NCI-H2227 (cell line): ENCODE data around the gene CENPB.
"Not testable (repeated sequence)": the region's sequence is repeated elsewhere in the genome, so short reads cannot be mapped to it uniquely, and the experiment has no call there.

Experiments used
- DNase-seq: peaks from one replicate; lab custom pipeline; 2025; ENCODE audit not compliant: unreplicated experiment; lab: John Stamatoyannopoulos, UW

CENPB gene, protein sequence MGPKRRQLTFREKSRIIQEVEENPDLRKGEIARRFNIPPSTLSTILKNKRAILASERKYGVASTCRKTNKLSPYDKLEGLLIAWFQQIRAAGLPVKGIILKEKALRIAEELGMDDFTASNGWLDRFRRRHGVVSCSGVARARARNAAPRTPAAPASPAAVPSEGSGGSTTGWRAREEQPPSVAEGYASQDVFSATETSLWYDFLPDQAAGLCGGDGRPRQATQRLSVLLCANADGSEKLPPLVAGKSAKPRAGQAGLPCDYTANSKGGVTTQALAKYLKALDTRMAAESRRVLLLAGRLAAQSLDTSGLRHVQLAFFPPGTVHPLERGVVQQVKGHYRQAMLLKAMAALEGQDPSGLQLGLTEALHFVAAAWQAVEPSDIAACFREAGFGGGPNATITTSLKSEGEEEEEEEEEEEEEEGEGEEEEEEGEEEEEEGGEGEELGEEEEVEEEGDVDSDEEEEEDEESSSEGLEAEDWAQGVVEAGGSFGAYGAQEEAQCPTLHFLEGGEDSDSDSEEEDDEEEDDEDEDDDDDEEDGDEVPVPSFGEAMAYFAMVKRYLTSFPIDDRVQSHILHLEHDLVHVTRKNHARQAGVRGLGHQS

DNA sequence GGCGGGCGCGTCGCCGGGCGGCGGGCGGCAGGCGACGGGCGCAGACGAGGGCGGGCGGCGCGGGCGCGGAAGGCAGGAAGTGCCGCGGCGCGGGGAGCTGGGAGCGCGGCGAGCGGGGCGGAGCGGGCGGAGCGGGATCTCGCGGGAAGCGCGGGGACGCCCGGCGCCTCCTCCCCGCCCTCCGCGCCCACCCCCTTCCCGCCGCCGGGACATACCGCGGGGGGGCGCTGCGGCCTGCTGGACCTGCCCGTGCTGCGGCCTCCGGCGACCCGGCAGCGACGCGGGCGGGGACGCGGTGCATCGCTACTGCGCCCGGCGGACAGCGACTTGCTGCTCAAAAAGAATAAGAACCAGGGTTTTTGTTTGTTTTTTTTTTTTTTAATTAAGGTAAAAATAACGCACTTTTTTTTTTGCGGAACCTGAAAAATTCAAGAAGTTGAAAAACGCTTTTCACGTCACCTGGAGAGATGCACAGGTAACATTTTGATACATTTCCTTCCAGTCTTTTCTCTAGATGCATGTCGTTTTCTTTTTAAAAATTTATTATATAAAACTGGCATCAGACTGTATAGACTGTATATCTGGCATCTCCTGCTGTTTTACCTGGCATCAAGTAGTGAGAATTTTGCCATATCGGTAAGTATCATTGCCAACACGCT, at the start of gene CENPB:
Gene CENPB (minus strand): TSS at position 76 of the 659 bp plus-strand sequence. CDS start 257 bp downstream, outside the sequence.
- peak; percentile 95 for DNase-seq

- no peak for DNase-seq
Measured at GRCh38 chr20:3836132-3836531, 49.6 kb upstream of the CENPB start.

- DNase-seq: not testable (repeated sequence)
Measured at GRCh38 chr20:3829891-3830290, 43.4 kb upstream of the CENPB start.

- DNase-seq: no peak
Measured at GRCh38 chr20:3828798-3829197, 42.3 kb upstream of the CENPB start.

DNA sequence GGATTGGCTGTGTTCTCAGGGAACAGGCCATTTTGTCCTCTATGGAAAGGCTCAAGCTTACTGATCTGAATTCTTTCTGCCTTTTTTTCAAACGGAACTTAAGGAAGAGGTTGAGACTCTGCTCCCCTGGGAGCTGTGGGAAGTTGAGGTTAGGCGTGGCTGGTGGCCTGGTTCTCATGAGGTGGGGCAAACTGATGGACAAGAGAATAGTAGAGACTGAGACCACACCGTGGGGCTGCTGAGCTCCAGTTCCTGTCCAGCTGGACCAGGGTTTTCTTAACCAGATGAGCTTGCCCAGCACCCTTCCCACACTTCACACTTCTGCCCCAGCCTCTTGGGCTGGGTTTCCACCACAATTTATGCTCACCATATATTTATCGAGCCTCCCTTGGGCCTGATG, 39.9 kb upstream of the CENPB start:
- DNase-seq: no peak

DNA sequence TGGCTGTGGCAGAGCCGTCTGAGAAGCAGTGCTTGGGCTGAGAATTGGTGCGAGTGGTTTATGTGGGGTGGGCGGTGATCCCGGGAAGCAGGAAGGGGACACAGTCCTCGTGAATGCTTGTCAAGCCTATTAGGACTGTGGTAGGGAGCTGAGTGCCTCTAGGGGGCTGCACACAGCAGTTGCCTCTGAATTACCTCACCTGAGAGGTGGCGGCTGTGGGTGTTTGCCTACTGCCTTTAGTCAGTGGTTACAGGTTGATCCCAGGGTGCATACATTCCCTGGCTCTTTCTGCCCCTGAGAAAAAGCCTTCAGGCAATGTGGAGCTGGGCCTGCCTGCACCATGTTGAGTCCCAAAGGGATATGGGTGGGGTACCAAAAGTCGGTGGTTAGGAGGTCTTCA, 39.0 kb upstream of the CENPB start:
- no peak for DNase-seq

GRCh38 chr20:3823881-3824280, 37.3 kb upstream of the CENPB start:
- DNase-seq: no peak

GRCh38 chr20:3821996-3822395, 35.5 kb upstream of the CENPB start:
- DNase-seq: no peak

DNA sequence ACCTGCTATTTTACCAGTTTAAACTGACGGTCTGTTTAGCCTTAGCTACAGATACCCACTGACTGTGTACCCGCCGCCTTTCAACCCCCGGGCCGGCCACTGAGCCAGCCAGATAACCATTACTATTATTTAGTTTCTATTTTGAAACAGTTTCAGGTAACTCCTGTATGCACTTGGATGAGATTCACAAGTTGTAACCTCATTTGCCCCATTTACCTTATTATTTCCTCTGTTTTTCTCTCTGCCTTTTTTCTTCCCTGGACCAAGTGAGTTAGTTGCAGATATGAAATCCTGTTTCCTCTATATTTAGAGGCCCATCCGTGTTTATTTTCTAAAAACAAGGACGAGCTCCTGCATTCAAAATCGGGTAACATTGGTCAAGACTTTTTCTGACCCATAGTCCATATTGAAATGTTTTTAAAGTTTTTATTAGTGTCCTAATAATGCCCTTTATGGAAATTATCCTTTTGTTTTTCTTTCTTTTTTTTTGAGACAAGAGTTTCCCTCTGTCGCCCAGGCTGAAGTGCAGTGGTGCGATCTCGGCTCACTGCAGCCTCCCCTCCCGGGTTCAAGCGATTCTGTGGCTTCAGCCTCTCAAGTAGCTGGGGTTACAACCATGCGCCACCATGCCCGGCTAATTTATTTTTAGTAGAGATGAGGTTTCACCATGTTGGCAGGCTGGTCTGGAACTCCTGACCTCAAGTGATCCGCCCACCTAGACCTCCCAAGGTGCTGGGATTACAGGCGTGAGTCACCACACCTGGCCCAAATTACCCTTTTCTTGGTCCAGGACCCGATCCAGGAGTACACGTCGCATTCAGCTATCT, 34.6 kb upstream of the CENPB start:
- DNase-seq: no peak

GRCh38 chr20:3820048-3820900, 33.7 kb upstream of the CENPB start, which contains the start of gene AP5S1:
Gene AP5S1 (plus strand): TSS chr20:3820547. CDS start chr20:3822118, 1,571 bp downstream.
- DNase-seq: peak; percentile 97

GRCh38 chr20:3819411-3820047, 33.0 kb upstream of the CENPB start:
- no peak for DNase-seq

DNA sequence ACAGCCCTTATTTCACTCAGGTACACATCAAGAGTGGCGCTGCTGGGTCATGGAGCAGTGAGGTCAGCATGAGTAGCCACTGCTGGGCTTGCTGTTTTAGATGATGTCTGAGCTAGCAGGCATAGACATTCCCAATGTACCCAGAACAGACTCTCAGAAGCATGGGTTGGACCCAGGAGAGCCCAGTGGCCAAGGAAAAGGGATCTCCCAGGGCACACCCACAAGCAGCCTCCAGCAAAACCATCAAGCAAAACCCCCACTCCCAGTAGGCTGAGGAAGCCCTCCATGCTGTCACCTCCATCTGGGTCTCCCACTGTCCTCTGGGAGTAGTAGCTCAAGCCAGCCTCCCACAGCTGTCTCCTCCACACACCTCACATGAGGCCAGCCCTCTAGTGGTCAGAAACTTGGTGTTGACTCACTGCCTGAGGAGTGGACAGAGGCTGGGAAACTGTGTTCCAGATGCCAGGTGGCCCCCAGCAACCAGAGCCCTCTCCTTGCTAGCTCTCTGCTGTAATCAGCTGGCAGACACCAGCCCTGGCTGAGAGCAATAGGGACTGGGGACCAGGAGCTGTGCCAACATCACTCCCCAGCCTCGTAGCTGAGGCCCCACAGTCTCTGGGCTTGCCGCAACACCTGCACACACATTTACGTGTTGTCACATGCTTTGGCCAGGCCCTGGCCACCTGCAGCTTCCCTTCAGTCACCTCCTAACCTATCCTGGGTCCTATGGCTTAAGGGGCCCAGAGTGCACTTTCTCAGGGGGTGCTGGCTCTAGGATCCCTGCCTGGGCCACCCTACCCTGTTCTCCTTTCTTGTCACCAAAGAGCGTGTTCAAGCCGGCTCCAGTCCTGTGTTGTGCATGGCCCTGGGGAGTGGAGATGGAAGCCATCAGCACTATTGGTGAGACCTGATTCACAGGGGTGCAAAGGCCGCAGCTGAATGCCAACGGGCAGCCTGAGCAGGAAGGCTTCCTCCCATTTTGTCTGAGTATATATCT, 31.9 kb upstream of the CENPB start:
- peak; percentile 88 for DNase-seq

GRCh38 chr20:3815703-3816315, 29.3 kb upstream of the CENPB start:
- DNase-seq: no peak

DNA sequence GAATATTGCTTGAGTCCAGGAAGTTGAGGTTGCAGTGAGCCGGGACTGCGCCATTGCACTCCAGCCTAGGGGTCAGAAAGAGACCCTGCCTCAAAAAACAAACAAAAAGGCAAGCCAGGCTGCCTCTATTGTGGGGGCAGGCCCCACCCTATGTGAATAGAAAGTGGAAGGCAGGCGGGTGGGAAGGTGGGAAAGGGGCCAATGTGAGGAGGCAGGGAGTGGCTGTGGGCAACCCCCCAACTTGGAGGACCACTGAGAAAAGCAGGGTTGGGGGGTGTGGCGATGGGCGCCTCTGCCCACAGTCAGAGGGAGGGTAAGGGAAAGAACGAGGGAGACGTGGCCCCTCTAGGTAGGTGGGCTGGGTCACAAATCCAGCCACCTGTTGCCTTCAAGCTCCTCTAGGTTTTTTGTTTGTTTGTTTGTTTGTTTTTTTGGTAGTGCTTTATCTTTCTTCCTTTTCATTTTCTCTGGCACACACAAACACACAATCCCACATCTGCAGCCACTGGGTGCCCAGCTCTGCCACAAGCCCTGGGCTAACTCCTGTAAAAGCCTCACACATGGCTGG, 28.5 kb upstream of the CENPB start:
- no peak for DNase-seq

DNA sequence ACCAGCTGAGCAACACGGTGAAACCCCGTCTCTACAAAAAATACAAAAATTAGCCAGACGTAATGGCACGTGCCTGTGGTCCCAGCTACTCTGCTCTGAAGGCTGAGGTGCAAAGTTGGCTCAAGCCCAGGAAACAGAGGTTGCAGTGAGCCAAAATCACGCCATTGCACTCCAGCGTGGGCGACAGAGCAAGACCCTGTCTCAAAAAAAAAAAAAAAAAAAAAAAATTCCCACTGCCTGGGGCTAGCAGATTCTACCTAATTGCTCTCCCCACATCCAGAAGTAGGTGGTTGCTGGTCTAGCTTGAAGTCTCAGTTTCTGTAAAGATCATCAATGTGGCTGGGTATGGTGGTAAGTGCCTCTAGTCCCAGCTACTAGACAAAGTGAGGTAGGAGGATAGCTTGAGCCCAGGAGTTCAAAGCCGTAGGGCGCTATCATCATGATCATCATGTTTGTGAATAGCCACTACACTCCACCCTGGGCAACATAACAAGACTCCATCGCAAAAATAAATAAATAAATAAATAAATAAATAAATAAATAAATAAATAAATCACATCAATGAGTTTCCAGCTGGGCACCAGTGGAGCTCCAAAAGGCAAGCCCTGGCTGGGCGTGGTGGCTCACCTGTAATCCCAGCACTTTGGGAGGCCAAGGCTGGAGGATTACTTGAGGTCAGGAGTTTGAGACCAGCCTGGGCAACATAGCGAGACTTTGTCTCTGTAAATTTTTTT, 27.5 kb upstream of the CENPB start:
- DNase-seq: no peak

GRCh38 chr20:3812975-3813847, 26.7 kb upstream of the CENPB start:
- no peak for DNase-seq
